Measurements from ENCODE around the gene TACC2.
A peak's percentile ranks its signal among the peaks of the same experiment; 100 is the strongest.
"Not testable (repeated sequence)": the region's sequence is repeated elsewhere in the genome, so short reads cannot be mapped to it uniquely, and the experiment has no call there.

The TACC2 gene

DNA sequence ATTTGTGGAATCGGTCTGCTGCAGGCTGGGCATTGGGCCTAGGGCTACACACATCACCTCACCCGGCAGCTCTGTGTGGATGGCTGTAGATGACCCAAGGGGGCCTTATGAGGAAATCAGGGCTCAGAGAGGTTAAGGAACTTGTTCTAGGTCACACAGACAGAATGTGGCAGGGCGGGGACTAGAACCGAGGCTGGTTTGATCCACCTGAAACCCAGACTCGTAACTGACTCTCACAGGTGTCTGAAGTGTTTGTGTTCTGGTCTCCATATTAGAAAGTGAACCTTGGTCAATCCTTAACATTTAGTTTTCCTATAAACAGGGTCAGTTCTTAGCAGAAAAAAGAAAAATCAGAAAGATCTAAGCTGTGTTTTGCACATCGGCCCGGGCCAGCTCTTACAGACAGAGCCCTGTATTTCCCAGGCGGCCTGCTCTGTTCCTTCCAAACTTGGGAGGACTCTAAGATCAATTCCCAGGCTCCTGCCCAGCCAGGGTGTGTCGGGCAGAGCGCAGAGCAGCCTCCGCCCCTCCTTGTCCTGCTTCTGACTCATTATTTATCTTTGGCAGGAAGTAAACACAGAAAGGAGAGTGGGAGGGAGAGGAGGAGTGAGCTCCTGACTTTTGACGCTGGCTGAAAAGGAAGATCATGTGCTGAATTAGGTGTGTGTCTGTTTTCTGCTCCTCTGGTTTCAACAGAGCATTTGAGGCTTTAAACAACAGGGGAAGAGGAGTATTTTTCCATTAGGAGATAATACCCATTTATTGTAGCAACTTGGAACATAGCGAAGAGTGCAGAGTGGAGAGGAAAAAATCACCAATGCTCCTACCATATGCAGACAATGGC lies 74.1 kb downstream of the TACC2 start:
- DNase-seq (ENCODE audit: low read depth) = peak; percentile 80

DNA sequence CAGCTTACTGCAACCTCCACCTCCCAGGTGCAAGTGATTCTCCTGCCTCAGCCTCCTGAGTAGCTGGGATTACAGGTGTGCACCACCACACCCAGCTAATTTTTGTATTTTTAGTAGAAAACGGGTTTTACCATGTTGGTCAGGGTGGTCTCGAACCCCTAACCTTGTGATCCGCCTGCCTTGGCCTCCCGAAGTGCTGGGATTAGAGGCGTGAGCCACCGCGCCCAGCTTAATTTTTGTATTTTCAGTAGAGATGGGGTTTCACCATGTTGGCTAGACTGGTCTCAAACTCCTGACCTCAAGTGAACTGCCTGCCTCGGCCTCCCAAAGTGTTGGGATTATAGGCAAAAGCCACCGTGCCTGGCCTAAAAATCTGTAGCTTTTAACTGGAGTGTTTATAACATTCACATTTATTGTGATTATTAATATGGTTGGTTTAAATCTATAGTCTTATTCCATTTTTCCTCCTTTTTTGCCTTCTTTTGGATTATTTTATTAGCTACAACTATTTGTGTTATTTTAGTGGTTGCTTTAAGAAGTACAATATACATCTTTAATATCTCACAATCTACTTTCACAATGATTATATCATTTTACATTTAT lies 77.5 kb downstream of the TACC2 start:
- not testable (repeated sequence) for DNase-seq (ENCODE audit: low read depth)

DNA sequence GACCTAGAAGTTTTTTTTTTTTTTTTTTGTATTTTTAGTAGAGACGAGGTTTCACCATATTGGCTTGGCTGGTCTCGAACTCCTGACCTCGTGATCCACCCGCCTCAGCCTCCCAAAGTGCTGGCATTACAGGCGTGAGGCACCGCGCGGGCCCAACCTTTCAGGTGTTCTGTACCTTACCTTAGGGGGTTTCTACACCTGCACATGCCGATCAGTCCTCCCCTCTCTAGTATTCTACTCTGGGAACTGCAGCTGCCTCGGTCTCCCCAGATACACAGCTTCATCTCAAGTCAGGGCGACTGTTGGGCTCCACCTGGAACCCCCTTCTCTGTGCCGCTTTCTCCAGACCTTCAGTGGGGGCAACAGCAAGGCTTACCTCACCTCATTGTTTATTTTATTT lies 79.9 kb downstream of the TACC2 start:
- DNase-seq (ENCODE audit: low read depth) = no peak

DNA sequence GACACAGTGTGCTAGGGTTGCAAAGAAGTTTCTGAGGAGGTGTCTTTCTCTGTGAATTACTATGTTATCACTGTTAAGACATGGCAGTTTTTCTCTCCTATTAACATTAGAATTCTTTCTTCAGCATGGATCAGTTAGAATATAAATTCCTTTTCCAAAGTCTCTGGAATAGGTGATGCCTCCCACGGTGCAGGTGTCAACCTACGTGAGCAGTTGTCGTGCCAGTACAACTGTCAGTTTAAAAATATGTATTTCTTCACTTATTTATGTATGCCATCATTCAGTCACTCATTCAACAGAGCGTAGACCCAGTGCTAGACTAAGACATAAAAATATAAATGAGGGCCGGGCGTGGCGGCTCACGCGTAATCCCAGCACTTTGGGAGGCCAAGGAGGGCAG lies 83.5 kb downstream of the TACC2 start:
- DNase-seq (ENCODE audit: low read depth) = no peak

DNA sequence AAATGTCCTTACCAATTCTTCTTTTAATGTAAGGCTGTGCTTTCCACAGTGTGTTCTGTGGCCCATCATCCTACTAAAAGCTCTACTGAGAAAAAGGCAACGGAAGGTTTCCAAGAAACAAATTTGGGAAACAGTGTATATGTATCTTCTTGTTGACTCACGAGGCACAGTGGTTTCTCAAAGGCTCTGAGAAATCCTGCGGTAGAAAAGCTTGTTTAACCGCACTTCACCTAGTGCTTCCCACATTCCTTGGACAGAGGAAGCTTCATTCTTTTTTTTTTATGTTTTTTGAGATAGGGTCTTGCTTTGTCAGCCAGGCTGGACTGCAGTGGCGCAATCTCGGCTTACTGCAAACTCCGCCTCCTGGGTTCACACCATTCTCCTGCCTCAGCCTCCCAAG lies 84.5 kb downstream of the TACC2 start:
- no peak for DNase-seq (ENCODE audit: low read depth)

DNA sequence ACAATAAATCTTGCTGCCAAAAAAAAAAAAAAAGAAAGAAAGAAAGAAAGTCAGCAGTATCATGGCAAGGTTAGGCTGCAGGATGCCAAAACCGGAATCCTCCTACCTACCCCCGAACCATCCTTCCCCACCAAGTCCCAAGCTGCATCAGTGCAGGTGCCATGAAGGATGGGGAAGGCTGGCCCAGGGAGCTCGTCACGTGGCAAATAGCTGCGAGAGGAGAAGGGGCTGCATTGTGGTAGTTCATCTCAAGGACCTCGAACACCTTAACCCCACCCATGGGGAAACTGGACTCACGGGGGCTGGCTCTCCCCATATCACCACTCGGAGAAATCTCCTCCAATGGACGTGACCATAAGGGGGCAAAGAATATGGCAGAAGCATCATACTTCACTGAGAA lies 86.2 kb downstream of the TACC2 start:
- no peak for DNase-seq (ENCODE audit: low read depth)

DNA sequence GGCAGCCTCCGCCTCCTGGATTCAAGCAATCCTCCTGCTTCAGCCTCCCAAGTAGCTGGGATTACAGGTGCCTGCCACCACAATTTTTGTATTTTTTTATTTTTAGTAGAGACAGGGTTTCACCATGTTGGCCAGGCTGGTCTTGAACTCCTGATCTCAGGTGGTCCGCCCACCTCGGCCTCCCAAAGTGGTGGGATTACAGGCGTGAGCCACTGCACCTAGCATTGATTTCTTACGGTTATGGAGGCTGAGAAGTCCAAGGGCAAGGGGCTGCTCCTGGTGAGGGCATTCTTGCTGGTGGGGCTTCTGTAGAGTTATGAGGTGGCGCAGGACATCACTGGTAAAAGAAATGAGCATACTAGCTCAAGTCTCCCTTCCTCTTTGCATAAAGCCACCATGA lies 86.9 kb downstream of the TACC2 start:
- not testable (repeated sequence) for DNase-seq (ENCODE audit: low read depth)

DNA sequence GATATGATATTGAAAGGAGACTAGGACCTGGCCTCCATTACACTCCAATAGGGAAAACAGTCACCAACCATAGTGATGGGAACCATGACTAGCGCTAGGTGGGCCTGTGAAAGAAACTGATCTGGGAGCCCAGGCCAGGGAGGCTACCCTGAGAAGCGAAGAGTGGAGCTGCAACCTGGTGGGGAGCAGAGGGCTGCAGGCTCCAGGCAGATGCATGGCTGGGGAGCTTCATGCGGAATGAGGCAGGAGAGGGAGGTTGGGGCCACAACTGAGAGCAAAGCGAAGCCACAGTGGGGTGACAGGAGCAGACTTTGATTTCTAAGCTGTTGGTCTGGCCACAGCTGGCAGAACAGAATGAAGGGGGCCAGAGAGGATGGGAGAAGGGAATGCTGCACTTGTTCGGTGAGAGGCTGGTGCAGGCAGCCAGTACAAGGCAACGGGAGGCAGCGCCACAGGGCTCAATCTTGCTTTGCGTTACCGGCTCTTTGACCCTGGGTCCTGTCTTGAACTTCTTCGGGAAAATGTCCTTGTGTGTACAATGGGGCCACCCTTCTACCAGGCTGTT lies 88.4 kb downstream of the TACC2 start:
- no peak for DNase-seq (ENCODE audit: low read depth)

DNA sequence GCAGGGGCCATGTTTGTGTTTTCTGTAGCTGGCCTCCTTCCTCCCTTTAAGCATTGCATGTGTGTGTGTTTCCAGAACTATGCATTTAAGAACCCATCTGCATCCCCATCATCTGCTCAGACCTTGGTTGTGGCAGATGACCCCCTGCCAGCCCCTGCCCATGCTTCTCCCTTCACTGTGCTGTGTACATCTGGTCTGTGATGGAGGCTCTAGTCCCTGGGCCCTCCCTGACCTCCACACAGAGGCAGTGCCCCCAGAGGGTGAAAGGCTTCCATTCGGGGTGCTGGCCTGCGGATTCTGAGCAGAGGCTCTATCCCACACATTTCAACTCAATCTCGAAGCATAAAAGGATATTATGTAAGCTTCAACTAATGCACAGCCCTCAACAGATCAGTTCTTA lies 89.4 kb downstream of the TACC2 start:
- no peak for DNase-seq (ENCODE audit: low read depth)

DNA sequence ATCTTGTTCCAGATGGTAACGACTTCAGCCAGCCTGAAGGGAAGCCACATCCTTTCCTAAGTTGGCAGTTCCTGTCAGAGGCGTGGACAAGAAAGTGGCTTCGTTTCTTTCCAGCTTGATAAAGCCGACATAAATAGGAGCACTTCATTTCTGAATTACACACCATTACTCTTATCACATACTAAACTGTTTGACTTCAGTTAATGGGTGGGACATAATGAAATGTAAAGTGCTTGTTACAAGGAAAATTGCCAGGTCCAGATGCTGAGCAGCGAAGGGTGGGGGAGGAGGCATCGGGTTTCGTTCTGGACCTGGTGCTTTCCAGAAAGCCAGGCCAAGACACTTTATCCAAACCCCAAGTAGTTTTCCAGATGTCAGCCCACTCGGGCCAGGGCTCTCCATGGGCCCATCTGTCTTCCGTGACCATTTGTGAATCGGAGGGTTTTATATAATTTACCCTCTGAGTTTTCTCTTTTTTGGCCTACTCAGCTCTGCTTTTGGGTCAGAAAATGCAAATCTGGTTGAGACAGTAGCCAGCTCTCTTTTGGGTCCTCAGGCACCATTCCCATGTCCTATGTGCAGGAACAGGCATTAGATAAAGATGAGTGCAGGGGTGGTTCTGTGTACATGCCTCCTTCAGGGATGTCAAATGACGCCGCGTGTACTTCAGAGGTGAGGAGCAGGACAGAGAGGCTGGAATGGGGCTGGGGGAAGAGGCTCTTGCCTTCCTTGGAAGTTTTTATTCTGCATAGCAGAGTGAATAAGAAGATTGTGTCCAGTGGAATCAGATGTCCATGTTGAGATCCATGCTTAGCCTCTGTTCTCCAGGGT lies 90.2 kb downstream of the TACC2 start:
- no peak for DNase-seq (ENCODE audit: low read depth)

DNA sequence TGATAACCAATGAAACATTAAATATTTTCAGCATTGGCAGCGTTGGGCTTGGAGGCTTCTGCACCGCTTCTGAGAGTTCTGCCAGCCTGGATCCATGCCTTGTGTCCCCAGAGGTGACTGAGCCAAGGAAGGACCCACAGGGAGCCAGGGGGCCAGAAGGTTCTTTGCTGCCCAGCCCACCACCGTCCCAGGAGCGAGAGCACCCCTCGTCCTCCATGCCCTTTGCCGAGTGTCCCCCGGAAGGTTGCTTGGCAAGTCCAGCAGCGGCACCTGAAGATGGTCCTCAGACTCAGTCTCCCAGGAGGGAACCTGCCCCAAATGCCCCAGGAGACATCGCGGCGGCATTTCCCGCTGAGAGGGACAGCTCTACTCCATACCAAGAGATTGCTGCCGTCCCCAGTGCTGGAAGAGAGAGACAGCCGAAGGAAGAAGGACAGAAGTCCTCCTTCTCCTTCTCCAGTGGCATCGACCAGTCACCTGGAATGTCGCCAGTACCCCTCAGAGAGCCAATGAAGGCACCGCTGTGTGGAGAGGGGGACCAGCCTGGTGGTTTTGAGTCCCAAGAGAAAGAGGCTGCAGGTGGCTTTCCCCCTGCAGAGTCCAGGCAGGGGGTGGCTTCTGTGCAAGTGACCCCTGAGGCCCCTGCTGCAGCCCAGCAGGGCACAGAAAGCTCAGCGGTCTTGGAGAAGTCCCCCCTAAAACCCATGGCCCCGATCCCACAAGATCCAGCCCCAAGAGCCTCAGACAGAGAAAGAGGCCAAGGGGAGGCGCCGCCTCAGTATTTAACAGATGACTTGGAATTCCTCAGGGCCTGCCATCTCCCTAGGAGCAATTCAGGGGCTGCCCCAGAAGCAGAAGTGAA lies 93.9 kb downstream of the TACC2 start:
- no peak for DNase-seq (ENCODE audit: low read depth)

DNA sequence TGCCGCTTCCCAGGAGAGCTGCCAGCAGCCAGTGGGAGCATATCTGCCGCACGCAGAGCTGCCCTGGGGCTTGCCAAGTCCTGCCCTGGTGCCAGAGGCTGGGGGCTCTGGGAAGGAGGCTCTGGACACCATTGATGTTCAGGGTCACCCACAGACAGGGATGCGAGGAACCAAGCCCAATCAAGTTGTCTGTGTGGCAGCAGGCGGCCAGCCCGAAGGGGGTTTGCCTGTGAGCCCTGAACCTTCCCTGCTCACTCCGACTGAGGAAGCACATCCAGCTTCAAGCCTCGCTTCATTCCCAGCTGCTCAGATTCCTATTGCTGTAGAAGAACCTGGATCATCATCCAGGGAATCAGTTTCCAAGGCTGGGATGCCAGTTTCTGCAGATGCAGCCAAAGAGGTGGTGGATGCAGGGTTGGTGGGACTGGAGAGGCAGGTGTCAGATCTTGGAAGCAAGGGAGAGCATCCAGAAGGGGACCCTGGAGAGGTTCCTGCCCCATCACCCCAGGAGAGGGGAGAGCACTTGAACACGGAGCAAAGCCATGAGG lies 94.6 kb downstream of the TACC2 start:
- no peak for DNase-seq (ENCODE audit: low read depth)

DNA sequence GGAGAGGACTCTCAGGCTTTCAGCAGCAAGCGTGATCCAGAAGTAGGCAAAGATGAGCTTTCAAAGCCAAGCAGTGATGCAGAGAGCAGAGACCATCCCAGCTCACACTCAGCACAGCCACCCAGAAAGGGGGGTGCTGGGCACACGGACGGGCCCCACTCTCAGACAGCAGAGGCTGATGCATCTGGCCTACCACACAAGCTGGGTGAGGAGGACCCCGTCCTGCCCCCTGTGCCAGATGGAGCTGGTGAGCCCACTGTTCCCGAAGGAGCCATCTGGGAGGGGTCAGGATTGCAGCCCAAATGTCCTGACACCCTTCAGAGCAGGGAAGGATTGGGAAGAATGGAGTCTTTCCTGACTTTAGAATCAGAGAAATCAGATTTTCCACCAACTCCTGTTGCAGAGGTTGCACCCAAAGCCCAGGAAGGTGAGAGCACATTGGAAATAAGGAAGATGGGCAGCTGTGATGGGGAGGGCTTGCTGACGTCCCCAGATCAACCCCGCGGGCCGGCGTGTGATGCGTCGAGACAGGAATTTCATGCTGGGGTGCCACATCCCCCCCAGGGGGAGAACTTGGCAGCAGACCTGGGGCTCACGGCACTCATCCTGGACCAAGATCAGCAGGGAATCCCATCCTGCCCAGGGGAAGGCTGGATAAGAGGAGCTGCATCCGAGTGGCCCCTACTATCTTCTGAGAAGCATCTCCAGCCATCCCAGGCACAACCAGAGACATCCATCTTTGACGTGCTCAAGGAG lies 95.5 kb downstream of the TACC2 start:
- DNase-seq (ENCODE audit: low read depth) = no peak

DNA sequence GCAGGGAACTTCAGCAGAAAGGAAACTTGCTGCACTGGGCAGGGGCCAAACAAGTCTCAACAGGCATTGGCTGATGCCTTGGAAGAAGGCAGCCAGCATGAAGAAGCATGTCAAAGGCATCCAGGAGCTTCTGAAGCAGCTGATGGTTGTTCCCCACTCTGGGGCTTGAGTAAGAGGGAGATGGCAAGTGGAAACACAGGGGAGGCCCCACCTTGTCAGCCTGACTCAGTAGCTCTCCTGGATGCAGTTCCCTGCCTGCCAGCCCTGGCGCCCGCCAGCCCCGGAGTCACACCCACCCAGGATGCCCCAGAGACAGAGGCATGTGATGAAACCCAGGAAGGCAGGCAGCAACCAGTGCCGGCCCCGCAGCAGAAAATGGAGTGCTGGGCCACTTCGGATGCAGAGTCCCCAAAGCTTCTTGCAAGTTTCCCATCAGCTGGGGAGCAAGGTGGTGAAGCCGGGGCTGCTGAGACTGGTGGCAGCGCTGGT lies 96.5 kb downstream of the TACC2 start:
- DNase-seq (ENCODE audit: low read depth) = no peak

DNA sequence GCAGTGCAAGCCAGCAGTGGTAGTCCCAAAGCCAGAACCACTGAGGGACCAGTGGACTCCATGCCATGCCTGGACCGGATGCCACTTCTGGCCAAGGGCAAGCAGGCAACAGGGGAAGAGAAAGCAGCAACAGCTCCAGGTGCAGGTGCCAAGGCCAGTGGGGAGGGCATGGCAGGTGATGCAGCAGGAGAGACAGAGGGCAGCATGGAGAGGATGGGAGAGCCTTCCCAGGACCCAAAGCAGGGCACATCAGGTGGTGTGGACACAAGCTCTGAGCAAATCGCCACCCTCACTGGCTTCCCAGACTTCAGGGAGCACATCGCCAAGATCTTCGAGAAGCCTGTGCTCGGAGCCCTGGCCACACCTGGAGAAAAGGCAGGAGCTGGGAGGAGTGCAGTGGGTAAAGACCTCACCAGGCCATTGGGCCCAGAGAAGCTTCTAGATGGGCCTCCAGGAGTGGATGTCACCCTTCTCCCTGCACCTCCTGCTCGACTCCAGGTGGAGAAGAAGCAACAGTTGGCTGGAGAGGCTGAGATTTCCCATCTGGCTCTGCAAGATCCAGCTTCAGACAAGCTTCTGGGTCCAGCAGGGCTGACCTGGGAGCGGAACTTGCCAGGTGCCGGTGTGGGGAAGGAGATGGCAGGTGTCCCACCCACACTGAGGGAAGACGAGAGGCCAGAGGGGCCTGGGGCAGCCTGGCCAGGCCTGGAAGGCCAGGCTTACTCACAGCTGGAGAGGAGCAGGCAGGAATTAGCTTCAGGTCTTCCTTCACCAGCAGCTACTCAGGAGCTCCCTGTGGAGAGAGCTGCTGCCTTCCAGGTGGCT lies 97.7 kb downstream of the TACC2 start:
- DNase-seq (ENCODE audit: low read depth) = no peak

DNA sequence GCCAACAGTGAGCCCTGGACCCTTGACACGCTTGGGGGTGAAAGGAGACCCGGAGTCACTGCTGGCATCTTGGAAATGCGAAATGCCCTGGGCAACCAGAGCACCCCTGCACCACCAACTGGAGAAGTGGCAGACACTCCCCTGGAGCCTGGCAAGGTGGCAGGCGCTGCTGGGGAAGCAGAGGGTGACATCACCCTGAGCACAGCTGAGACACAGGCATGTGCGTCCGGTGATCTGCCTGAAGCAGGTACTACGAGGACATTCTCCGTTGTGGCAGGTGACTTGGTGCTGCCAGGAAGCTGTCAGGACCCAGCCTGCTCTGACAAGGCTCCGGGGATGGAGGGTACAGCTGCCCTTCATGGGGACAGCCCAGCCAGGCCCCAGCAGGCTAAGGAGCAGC lies 98.5 kb downstream of the TACC2 start:
- DNase-seq (ENCODE audit: low read depth) = no peak

DNA sequence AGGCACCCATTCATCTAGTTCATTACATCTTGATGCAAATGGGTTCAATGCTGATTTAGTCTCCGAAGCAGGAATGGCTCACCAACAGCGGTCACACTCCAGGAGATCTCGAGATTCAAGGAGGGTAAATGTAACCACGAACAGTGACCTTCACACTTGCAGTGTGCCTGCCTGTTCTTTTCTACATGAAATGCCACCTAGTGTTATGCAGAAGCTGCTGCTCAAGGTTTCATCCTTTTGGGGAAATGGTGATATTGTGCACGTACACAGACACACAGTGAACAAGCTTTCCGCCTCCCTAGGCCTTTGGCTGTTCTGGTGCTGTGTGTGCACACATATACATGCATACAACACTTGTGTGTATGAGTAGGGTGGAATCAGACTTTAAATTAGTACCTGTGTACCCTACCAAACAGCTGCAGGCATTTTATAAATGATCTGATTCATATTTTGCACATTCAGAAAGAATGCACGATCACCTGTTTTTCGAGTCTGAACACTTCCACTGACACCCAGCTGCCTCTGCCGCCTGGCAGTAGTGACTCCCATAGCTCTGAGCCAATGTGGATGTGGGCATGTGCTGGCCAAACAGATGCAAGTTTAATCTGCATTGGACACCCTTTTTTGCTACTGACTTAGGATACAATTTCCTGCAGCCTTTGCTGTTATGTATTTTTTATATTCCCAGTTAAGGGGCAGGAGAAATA lies 100.5 kb downstream of the TACC2 start:
- no peak for DNase-seq (ENCODE audit: low read depth)

DNA sequence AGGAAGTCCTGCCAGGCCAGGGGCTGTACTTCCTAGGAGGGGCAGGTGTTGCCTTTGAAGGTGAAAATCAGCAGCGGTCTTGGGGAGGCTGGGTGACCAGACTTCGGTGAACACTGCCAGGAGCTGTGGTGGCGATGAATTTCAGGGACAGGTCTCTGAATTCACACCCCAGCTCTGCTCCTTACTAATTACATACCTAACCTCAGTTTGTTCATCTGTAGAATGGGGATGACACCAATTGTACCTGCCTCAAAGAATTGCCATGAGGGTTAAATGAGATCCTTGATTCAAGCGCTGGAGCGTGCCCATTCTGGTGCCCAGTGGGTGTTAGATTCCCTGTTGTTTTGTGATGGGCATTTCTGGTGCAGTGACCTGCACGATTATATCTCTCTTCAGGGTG lies 102.8 kb downstream of the TACC2 start:
- no peak for DNase-seq (ENCODE audit: low read depth)

DNA sequence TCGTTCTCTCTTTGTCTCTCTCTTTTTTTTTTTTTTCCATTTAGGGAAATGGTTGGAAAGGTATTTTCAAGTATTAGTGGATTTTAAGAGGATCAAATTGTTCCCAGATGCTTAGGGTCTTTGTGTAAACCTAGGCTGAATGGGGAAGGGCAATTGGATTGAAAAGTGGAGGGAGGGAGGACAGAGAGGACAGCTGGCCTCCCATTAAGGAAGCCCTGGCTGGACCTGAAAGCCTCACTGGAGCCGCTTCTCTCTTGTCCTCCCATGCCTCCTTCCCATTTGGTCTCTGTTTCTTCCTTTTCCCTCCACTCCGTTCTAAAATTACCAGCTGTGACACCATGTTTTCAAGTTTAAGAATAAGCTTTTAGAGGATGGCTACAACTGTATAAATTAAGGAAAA lies 104.1 kb downstream of the TACC2 start:
- DNase-seq (ENCODE audit: low read depth) = no peak
